ENCODE results near the gene TNFRSF1A.
"Not testable (repeated sequence)": the region's sequence is repeated elsewhere in the genome, so short reads cannot be mapped to it uniquely, and the experiment has no call there.

TNFRSF1A gene

DNA sequence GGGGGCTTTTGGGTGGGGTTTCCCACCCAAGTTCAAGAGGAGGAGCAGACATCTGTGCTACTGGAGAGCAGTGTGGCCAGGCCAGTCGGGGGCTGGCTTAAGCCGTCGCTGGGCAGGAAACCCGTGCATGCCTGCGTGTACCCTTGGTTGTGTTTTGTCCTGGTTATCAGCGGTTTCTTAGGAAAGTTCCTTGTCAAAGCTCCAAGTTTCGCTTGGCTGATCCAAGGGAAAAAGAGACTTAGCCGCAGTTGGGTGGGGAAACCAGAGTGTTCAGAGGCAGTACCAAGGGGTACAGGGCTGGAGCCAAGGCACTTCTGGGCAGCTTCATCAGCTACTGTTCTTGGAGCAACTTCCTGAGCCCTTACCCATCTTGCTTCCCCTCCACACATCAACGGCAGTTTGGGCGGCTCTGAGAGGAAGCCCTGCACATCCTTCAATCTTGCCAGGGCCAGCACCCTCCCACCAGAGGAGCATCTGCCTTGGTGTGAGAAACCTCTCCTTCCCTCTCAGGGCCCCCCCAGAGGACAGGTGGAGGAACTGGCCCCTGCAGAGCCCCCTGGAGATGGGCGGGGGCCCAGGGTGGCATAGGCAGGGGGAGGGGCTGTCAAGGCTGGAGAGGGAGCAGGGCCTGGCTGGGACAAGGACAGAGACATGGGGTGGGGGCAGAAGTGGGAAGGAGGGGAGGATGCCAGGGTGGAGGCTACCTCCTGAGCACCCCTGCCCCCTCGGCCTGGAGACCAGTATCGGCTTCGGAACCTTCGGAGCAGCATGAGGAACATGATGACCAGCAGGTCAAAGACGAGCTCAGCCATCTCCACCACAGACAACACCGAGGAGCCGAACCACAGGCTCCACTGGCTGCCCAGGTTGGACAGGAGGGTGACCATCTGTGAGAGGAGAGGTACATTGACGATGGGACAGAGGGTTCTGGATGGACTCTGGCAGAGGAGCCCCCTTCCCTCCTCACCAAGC lies 5.8 kb upstream of the TNFRSF1A start:
- Histone ChIP-seq H3K36me3 (ENCODE audit: control insufficient read depth, insufficient read depth, low read length) (no peaks in the 10 kb centered on the region), H3K4me2 (ENCODE audit: low read length) (no peak overlapping the region), H3K9ac (ENCODE audit: low read length) (no peak overlapping the region), H3K23ac (ENCODE audit: low read length) (no peak overlapping the region), H3K18ac (ENCODE audit: low read length) (no peak overlapping the region), H3K79me1 (ENCODE audit: low read length) (no peaks in the 10 kb centered on the region), H2BK15ac (replicated peaks; ENCODE audit: low read depth) (no peak overlapping the region), H3K79me2 (ENCODE audit: control insufficient read depth, insufficient read depth, low read length) (no peaks in the 10 kb centered on the region), H3K4me1 (ENCODE audit: control insufficient read depth, low read depth, low read length) (peaks cover 3% of the 10 kb centered on the region), H4K5ac (ENCODE audit: low read length) (no peak overlapping the region), H3K27me3 (ENCODE audit: insufficient read depth, low read length, poor library complexity) (no peaks in the 10 kb centered on the region), H2AK5ac (ENCODE audit: low read length) (no peak overlapping the region), H3K4me3 (ENCODE audit: low read length) (no peak overlapping the region), H2BK5ac (ENCODE audit: low read length) (no peak overlapping the region), H3K4ac (ENCODE audit: low read depth, low read length) (no peak overlapping the region), H3K27ac (ENCODE audit: low read depth, low read length) (no peak overlapping the region), H4K8ac (ENCODE audit: low read depth, low read length) (no peak overlapping the region), H2BK120ac (ENCODE audit: low read depth, low read length) (no peak overlapping the region), H3K56ac (ENCODE audit: low read length) (no peak overlapping the region)
- DNase-seq, result no peak
- WGBS (ENCODE audit: extremely low coverage, insufficient coverage, low lambda C conversion rate), result no CpG with 5 or more reads among the region's 19 CpGs

DNA sequence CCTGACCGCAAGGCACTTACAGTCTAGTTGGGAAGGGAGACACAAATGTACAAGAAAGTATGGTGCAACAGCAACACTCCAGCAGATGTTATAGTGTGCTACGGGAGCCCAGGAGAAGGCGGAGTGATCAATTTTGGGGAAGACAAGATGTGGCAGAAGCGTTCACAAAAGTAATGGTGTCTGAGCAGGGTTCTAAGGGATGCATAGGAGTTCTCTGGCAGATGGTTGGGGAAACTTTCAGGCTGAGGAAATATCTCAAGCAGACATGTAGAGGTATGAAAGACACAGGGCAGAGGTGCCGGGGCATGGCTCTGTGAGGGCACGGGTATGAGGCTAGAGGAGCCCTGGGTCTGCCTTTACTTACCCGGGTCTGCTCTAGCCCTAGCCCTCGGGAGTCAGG lies 5.1 kb upstream of the TNFRSF1A start:
- Histone ChIP-seq H2BK15ac (replicated peaks; ENCODE audit: low read depth) (no peak overlapping the region), H3K79me1 (ENCODE audit: low read length) (no peaks in the 10 kb centered on the region), H3K79me2 (ENCODE audit: control insufficient read depth, insufficient read depth, low read length) (no peaks in the 10 kb centered on the region)

GRCh38 chr12:6346235-6346832 lies 4.5 kb upstream of the TNFRSF1A start:
- no peak overlapping the region for H3K56ac ChIP-seq (ENCODE audit: low read length)
- H3K79me1 ChIP-seq (ENCODE audit: low read length), result no peaks in the 10 kb centered on the region
- DNase-seq, result no peak
- no peak overlapping the region for H2BK15ac ChIP-seq (replicated peaks; ENCODE audit: low read depth)
- no peak overlapping the region for H2BK120ac ChIP-seq (ENCODE audit: low read depth, low read length)
- H3K27me3 ChIP-seq (ENCODE audit: insufficient read depth, low read length, poor library complexity), result no peaks in the 10 kb centered on the region
- peaks cover 9% of the 10 kb centered on the region for H3K4me1 ChIP-seq (ENCODE audit: control insufficient read depth, low read depth, low read length)
- no peaks in the 10 kb centered on the region for H3K36me3 ChIP-seq (ENCODE audit: control insufficient read depth, insufficient read depth, low read length)
- no peak overlapping the region for H3K27ac ChIP-seq (ENCODE audit: low read depth, low read length)
- no peak overlapping the region for H3K4me3 ChIP-seq (ENCODE audit: low read length)
- H2AK5ac ChIP-seq (ENCODE audit: low read length), result no peak overlapping the region
- H3K18ac ChIP-seq (ENCODE audit: low read length), result no peak overlapping the region
- H4K5ac ChIP-seq (ENCODE audit: low read length), result no peak overlapping the region
- no peak overlapping the region for H3K4ac ChIP-seq (ENCODE audit: low read depth, low read length)
- WGBS (ENCODE audit: extremely low coverage, insufficient coverage, low lambda C conversion rate), result no CpG with 5 or more reads among the region's 5 CpGs
- peaks cover 5% of the 10 kb centered on the region for H3K79me2 ChIP-seq (ENCODE audit: control insufficient read depth, insufficient read depth, low read length)
- H3K4me2 ChIP-seq (ENCODE audit: low read length), result no peak overlapping the region
- no peak overlapping the region for H4K8ac ChIP-seq (ENCODE audit: low read depth, low read length)
- H3K9ac ChIP-seq (ENCODE audit: low read length), result no peak overlapping the region
- H2BK5ac ChIP-seq (ENCODE audit: low read length), result no peak overlapping the region
- H3K23ac ChIP-seq (ENCODE audit: low read length), result no peak overlapping the region

More for the DNA sequence above, 5.1 kb upstream of the TNFRSF1A start:
- no peak overlapping the region for H3K56ac ChIP-seq (ENCODE audit: low read length)
- no peak overlapping the region for H2AK5ac ChIP-seq (ENCODE audit: low read length)
- H4K8ac ChIP-seq (ENCODE audit: low read depth, low read length), result no peak overlapping the region
- no peak overlapping the region for H3K18ac ChIP-seq (ENCODE audit: low read length)
- H4K5ac ChIP-seq (ENCODE audit: low read length), result no peak overlapping the region
- H3K4ac ChIP-seq (ENCODE audit: low read depth, low read length), result no peak overlapping the region
- H3K4me2 ChIP-seq (ENCODE audit: low read length), result no peak overlapping the region
- no peaks in the 10 kb centered on the region for H3K36me3 ChIP-seq (ENCODE audit: control insufficient read depth, insufficient read depth, low read length)
- no CpG with 5 or more reads among the region's 8 CpGs for WGBS (ENCODE audit: extremely low coverage, insufficient coverage, low lambda C conversion rate)
- H3K4me3 ChIP-seq (ENCODE audit: low read length), result no peak overlapping the region
- no peak overlapping the region for H3K27ac ChIP-seq (ENCODE audit: low read depth, low read length)
- H3K23ac ChIP-seq (ENCODE audit: low read length), result no peak overlapping the region
- H2BK120ac ChIP-seq (ENCODE audit: low read depth, low read length), result no peak overlapping the region
- H3K9ac ChIP-seq (ENCODE audit: low read length), result no peak overlapping the region
- no peak for DNase-seq
- H3K27me3 ChIP-seq (ENCODE audit: insufficient read depth, low read length, poor library complexity), result no peaks in the 10 kb centered on the region
- H3K4me1 ChIP-seq (ENCODE audit: control insufficient read depth, low read depth, low read length), result peaks cover 9% of the 10 kb centered on the region
- no peak overlapping the region for H2BK5ac ChIP-seq (ENCODE audit: low read length)

GRCh38 chr12:6345319-6346091 lies 3.6 kb upstream of the TNFRSF1A start:
- Histone ChIP-seq H2AK5ac (ENCODE audit: low read length) (no peak overlapping the region), H2BK15ac (replicated peaks; ENCODE audit: low read depth) (no peak overlapping the region), H3K4me3 (ENCODE audit: low read length) (no peak overlapping the region), H3K27me3 (ENCODE audit: insufficient read depth, low read length, poor library complexity) (no peaks in the 10 kb centered on the region), H3K18ac (ENCODE audit: low read length) (no peak overlapping the region), H3K79me2 (ENCODE audit: control insufficient read depth, insufficient read depth, low read length) (peaks cover 14% of the 10 kb centered on the region), H4K8ac (ENCODE audit: low read depth, low read length) (no peak overlapping the region), H3K79me1 (ENCODE audit: low read length) (no peaks in the 10 kb centered on the region), H3K9ac (ENCODE audit: low read length) (no peak overlapping the region), H3K27ac (ENCODE audit: low read depth, low read length) (no peak overlapping the region), H3K4me2 (ENCODE audit: low read length) (no peak overlapping the region), H4K5ac (ENCODE audit: low read length) (no peak overlapping the region), H3K23ac (ENCODE audit: low read length) (no peak overlapping the region), H2BK5ac (ENCODE audit: low read length) (no peak overlapping the region), H2BK120ac (ENCODE audit: low read depth, low read length) (no peak overlapping the region), H3K4me1 (ENCODE audit: control insufficient read depth, low read depth, low read length) (peaks cover 9% of the 10 kb centered on the region), H3K36me3 (ENCODE audit: control insufficient read depth, insufficient read depth, low read length) (no peaks in the 10 kb centered on the region), H3K56ac (ENCODE audit: low read length) (no peak overlapping the region), H3K4ac (ENCODE audit: low read depth, low read length) (no peak overlapping the region)
- no CpG with 5 or more reads among the region's 10 CpGs for WGBS (ENCODE audit: extremely low coverage, insufficient coverage, low lambda C conversion rate)
- DNase-seq, result no peak

- H2BK120ac ChIP-seq (ENCODE audit: low read depth, low read length); H2AK5ac ChIP-seq (ENCODE audit: low read length); H2BK5ac ChIP-seq (ENCODE audit: low read length); DNase-seq; H4K8ac ChIP-seq (ENCODE audit: low read depth, low read length); H3K4ac ChIP-seq (ENCODE audit: low read depth, low read length); H3K23ac ChIP-seq (ENCODE audit: low read length); H2BK15ac ChIP-seq (replicated peaks; ENCODE audit: low read depth); H3K36me3 ChIP-seq (ENCODE audit: control insufficient read depth, insufficient read depth, low read length); H3K27me3 ChIP-seq (ENCODE audit: insufficient read depth, low read length, poor library complexity); H3K56ac ChIP-seq (ENCODE audit: low read length); H3K9ac ChIP-seq (ENCODE audit: low read length); H3K18ac ChIP-seq (ENCODE audit: low read length); H3K4me3 ChIP-seq (ENCODE audit: low read length); H3K27ac ChIP-seq (ENCODE audit: low read depth, low read length); H3K79me1 ChIP-seq (ENCODE audit: low read length); H3K4me2 ChIP-seq (ENCODE audit: low read length): not testable (repeated sequence)
- Histone ChIP-seq H4K5ac (ENCODE audit: low read length) (peak overlapping the region; percentile 5), H3K4me1 (ENCODE audit: control insufficient read depth, low read depth, low read length) (peaks cover 17% of the 10 kb centered on the region), H3K79me2 (ENCODE audit: control insufficient read depth, insufficient read depth, low read length) (peaks cover 27% of the 10 kb centered on the region)
- WGBS (ENCODE audit: extremely low coverage, insufficient coverage, low lambda C conversion rate), result no CpG with 5 or more reads among the region's 11 CpGs
Observed at GRCh38 chr12:6344101-6344660, 2.3 kb upstream of the TNFRSF1A start.
